GM04503 (cell line): ENCODE measurements around the gene SEMA3E.
A peak's percentile ranks its signal among the peaks of the same experiment; 100 is the strongest.
"Not testable (repeated sequence)": the region's sequence is repeated elsewhere in the genome, so short reads cannot be mapped to it uniquely, and the experiment has no call there.

Experiments
- DNase-seq: peaks from one replicate; pipeline ENCODE4 v3.0.0-alpha.2; 2012; ENCODE audit warnings: low read depth

Gene SEMA3E

DNA sequence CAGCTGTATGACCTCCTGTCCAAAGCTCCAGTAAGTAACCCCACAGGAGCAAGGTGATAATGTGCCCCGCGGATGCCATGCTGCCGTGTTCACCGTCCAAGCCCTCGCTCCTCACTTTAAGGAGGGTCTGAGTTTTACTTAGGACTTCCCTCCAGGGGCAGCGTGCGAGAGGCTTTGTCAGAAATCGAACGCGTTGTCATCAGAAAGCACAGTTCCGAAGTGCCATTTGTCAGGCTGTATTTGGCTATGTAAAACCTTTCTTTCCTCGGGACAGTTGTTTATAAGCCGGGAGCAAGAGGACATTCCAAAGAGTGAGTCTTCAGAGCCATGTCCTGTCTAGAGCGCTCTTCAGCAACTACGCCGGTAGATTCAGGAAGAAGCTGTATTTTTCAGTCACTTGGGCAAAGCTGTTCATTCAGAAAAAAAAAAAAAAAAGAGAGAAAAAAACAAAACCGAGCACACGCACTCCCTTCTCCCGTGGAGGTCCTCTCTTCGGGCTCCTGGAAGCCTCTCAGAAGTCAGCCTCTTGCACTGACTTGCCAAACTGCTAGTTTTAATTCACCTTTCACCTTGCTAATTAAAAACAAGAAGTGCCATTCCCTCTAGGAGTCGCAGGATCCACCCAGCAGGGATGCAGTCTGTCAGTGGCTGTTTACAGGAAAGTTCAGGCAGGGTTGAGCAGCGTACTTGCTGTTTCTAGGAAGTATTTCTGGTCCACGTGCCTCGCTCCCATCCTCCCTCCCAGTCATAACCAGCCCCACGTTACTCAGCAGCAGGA is at the start of gene SEMA3E:
Gene SEMA3E (minus strand): TSS at position 676 of the 778 bp plus-strand sequence.
- no peak for DNase-seq

DNA sequence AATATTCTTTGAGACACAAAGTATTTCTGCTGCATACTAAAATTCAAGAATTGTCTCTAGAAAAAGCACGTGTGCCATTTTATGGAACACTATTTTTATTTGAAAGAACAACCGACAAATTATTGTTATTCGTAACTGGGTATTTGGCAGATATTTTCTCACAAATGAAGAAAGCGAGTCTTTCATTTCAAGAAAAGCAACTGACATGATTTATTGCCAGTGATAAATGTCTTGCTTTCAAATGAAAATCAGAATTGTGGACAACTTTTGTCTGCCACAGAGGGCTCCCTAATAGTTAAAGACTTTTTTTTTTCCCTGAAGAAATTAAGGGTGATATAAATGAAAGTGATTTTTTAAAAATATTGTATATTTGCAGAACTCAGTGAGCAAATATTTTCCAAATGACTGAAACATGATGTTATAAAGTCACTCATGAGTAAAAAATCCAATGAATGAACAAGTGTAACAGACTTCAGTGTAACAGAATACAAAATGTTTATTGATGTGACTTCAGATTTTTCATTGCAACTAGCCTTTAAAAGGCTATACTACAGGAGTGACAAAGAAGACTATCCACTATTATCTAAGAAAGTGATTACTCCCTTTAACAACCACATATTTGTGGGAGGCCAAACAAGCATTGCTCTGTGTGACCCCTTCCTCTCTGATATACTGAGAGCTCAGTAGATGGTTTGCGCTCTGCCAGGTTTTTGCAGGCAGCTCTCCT is 49.0 kb upstream of the SEMA3E start:
- no peak for DNase-seq

DNA sequence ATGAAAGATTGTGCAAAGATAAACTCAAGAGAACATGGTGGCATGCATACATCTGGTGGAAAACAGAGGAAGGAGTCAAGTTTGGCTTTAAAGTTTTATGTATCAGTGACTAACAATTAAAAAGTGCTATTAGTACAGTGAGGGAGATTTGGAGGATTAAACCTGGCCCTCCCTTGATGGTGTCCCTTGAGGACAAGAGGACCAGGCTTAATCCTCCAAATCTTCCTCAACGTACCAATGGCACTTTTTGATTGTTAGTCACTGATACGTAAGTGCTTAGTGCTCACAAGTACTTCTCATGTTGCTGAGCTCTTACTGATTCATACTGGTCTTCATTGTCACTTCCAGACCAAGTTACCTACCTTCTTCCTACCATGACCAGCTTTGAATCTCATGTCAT is 47.2 kb upstream of the SEMA3E start:
- DNase-seq: no peak

DNA sequence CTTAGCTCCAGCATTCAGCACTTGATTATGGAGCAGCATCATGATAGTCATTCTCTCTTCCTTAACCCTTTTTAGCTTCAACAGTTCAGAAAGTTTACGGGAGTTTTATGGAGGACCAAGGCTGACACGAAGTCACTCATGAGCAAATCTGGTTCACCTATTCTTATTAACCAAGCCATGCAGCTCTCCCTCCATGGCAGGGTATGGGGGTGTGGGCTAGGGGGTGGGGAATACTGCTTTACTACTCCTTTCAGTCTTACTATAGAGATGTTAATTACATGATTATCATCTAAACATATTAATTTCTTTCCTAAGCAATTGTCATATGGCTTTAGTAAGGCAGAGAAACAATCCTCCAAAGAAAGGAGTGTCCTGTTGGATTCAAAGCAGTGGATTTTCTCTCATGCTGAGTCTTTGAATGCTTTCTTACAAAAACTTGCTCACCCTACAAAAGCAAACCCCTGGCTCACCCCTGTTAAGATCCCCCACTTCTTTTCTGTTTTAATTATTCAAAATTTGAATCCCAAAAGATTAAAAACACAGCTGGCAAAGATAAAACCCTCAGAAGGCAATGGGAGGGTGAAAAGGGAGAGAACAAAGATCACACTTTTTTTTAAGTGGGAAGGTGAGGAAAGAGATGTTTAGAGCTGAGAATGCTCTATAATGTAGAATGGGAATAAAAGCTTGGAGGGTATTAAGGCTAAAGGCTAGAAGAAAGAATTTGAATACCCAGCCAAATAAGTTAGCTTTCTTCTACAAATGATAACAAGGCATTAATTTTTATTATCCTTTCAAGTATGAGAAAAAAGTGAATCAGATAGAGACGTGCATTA is 46.4 kb upstream of the SEMA3E start:
- DNase-seq: no peak

DNA sequence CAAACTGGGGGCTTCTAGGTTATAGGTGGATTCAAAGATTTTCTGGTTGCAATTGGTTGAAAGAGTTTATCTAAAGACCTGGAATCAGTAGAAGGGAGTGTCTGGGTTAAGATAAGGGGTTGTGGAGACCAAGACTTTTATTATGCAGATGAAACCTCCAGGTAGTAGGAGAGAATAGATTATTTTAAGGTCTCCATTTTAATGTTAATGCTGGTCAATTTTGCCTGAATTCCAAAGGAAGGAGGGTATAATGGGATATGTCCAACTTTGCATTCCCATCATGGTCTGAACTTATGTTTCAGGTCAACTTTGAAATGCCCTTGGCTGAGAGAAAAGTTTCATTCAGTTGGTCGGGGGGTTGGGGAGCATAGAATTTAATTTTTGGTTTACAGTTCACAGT is 44.3 kb upstream of the SEMA3E start:
- DNase-seq: no peak

DNA sequence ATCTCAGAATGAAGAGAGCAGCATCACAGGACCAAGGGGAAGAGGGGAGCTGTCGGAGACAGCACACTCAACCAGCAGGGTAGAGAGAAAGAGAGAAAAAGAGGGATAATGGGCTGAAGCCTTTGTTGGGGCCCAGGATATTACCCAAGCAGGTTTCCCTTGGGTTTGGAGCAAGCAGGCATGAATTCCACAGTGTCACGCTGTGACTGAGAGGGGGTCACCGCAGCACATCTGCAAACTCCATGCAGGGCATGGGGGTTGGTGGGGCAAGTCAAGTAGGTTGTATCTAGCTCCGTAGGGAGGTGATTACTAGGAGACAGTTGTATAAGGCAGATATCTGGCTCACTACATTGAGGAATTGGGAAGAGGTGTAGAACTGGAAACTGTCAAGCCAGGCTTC is 42.2 kb upstream of the SEMA3E start:
- no peak for DNase-seq

DNA sequence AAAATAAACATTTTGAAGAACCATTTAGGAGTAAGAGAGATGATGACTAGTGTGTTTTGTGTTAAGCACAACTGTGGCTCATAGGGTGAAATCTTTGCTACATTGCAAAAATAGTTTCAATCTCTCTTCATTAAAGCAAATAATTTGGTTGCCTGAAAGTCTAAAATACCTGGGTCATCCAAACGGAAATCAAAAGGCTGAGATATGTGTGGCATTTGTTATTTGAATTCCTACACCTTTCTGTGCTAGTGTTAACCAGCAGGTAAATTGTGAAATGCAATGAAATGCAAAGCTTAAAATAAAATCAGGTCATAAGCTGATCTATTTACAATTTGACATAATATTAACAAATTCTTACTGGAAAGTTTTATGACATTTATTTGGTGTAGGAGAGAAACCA is 40.9 kb upstream of the SEMA3E start:
- no peak for DNase-seq

DNA sequence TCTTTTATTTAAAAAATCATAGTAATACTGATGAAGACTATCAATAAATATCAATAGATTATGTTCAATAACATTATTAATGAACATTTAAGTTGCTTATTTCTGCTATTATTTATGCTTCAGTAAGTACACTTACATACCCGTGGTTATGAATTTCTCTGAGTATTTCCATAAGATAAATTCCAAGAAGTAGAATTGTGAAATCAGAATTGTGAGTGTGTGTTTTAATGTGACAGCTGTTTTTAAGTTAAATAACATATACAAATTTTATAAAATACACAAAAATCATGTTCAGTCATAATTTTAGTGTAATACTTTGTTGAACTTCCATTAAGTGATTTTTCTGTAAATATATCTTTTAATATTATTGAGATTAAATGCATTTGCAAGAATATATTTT is 37.5 kb upstream of the SEMA3E start:
- DNase-seq: no peak

DNA sequence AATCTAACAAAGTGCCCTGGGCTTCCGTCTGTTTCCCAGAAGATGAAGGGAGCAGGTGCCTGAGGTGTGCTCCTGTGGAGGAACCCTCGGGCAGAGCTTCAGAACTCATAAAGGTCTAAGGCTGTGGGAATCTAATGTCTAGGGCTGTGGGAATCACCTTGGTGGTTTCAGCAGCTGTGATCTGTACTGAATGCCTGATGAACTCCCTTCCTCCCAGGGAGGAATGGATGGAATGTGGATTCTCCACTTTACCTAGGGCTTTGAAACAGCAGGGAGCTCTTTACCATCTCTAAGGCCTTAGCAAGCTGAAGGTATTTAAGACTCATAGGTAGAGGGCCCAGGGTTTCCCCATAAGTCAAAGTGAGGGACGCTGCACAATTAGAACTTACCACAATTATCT is 36.0 kb upstream of the SEMA3E start:
- no peak for DNase-seq

DNA sequence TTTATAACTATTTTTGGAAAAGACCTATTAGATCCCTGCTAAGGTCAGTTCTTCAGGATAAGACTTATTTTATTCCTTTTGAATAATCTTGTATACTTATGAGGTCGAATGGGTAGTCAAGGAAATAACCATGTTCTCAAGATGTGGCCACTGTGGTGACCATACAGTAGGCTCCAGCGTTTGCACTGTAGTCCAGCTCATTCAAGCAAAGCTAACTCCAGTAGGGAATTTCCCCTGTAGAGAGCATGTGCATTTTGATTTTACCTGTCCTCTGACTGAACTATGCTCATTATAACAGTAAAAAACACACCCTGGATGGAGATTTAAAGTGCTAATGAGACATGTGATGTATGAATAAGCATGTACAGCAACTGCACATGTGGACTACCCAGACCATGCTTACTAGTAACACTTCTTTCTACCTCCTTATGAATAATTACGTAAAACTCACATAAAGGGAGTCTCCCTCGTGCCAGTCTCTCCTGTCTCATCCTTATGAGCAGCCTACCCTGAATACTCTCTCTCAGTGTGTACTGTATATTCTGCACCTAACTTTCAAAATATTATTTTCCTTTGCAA is 32.4 kb upstream of the SEMA3E start:
- DNase-seq: no peak

DNA sequence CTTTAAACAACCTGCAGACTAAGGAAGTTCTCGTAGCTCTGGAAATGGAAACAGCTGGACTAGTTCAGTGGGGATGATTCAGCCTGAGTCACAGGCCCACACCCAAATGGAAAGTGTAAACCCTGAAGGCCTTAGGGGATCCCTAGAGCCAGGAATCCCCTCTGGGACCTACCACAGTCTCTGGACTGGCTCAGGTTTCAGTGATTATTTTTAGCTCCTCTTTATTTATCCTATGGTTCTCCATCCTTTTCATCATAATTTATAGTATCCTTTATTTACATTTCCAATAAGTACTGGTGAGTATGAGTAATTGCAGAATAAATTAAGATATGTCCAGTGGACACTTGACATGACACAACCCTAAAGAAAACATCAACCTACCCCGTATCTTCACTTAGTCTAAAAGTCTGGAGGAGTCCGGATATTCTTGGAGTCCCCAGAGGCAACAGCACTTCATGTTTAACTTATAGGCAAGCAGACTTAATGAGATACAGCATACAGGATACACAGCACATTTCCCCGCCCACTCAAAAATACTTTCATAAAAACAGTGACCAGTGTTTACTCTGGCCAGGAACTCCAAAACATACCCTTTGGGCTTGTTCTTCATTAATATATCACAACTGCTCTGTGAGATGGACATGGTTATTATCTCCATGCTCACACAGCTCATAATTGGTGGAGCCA is 28.4 kb upstream of the SEMA3E start:
- DNase-seq: peak; percentile 37

DNA sequence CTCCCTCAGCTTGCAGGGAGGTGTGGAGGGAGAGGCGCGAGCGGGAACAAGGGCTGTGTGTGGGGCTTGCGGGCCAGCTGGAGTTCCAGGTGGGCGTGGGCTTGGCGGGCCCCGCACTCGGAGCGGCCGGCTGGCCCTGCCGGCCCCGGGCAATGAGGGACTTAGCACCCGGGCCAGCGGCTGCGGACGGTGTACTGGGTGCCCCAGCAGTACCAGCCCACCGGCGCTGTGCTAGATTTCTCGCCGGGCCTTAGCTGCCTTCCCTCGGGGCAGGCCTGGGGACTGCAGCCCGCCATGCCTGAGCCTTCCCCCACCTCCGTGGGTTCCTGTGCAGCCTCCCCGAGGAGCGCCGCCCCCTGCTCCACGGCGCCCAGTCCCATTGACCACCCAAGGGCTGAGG is 24.4 kb upstream of the SEMA3E start:
- not testable (repeated sequence) for DNase-seq

DNA sequence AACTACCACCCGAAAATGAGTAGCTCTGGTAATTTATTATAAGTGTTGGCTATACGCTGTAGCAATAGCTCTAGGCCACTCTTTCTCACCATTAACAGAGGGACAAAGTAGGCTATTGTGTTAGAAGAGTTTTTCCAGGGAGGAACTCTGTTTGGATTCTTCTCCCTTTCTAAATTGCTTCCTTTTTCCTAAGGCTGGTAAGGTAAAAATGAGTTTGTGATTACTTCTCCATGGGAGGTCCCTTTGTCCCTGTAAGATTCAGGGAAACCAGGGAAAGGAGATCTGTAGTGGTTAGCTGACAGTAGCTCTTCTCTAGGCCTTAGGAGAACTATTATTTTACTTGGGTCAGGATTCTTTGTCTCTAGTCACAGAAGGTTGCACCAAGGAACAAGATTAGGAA is 23.2 kb upstream of the SEMA3E start:
- DNase-seq: no peak

DNA sequence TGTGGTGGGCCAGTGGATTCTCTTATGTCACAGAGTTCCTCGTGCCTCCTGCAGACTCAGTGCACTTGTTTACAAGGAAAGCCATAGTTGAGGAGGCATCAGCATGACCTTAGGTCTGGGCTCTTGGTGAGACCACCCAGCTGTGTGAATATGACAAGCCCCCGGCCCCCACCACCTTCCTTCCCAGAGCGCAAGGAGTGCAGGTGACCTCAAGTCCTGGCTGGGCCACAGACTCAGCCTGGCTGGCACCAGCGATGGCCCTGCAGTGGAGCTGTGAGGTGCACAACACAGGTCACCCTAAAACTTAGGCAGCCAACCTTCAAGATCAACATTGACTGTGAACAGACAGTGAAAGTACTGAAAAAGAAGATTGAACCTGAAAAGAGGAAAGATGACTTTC is 14.2 kb upstream of the SEMA3E start:
- DNase-seq: no peak

DNA sequence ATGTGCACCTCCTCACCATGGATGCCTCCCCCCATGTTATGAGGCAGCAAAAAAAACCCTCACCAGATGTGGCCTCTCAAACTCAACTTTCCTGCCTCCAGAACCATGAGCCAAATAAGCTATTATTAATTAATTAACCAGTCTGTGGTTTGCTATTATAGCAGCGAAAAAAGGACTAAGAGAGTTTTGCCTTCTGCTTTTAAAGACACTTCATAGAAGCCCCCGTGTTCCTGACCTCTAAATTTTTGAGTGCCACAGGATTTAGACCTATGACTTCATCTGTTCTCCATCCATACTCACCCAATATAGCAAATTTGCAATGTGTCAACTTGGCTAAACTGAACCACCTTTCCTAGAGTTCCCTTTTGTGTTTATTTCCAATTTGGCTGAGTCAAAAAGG is 9.2 kb upstream of the SEMA3E start:
- DNase-seq: no peak

DNA sequence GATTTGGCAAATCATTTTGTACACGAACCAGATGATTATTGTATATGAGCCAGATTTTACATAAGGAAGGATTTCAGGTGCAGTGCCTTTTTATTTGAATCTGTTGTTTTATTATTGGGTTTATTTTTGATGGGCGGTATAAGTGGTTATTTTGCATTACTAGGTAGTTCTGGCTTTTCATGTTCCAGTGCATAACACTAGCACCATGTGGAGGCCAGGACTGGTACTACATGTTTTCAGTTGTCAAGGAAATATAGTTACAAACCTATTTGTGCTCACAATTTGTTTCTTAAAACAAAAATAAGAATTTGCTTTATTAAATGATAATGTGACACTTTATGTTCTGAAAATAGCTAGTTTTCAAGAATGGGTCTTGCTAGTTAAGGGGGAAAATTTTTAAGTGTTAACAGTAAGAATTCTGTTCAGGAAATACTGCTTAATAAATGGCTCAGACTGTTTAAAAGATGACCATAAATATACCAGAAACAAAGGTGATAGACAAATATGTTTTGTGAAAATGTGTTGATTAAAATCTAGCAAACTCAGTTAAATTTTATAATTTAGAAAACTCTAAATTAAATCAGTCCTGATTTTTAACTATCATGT is 7.1 kb upstream of the SEMA3E start:
- DNase-seq: no peak

DNA sequence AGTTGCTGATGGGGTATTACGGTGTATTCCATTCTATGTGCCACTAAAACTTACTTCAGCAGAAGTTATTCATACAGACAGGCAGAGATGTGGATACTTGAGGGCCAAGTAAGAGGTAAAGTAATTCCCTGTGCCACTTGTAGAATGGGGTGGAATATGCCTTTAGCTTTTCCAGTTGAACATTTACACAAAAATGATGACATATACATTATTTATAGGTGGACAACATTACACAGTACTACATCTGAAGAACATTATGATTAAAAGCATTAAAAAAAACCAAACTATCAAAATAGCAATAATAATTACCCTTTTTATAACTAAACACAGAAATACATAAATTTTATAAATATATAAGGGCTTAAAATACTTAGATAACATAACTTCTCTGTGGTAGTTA is 3.5 kb upstream of the SEMA3E start:
- no peak for DNase-seq

DNA sequence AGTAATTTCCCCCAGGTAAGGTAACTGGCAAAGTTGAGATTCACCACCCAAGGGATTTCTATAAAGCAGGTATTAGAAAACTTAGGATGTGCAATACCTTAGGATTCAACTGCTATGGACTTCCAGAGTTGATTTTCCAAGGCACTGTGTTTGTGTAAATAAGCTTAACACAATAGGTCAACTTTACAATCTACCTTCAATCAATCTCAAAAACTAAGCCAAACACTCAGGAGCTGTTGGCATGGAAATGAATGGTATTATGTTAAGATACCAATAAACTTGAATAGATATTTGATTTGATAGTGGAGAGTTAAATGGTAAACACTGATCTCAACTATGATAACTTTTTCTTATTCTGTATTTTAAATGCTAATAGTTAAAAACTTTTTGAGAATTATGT is 762 bp upstream of the SEMA3E start:
- DNase-seq: no peak

DNA sequence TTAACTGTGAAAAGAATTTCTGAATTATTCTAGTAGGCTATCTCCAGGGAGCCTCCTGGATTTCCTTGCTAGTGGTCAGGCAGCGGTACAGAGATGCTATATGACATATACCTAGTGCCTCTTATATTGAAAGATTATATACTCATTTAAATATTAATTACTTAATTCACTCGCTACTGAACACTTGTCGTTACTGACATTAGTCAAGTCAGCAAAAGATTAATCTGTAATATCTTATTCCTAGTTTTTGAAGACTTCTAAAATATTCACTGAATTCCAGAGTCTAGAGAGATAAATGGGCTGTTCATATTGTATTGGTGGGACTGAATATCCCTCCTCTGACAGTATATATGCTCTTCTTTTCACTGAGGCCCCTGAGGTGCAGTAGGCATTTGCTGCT is 2.9 kb downstream of the SEMA3E start:
- no peak for DNase-seq

DNA sequence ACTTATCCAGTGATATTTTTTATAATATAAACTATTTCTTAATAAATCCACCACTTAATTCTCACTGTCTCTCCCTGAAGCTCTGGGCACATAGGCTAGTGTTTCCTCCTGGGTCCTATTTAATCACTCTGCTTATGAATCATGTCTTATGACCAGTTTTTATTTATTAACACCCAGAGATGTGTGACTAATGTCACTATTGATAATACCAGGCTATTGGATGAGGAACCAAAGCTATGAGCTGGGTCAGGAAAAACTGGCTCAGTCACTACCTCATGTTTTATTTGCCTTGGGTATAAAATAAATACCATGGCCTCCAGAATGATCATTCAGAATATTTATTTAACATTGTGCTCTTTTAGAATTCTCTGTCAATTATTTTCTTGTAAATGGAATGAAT is 5.2 kb downstream of the SEMA3E start:
- DNase-seq: no peak

DNA sequence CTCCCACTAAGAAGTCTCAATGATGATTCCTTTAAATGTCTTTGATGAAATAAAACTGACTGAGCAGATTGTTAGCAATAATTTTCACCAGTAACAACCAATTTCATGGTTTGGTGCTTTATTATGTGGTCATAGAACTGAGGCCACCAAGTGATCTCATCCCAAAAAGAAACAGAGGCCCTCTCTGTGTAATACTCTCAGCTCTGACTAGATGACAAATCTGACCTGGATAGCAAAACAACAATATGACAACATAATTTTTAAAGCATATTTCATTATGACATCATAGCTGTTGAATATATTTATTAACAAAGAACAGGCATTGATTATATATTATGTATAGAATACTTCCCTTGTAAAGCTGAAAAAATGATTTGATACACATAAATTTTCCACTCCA is 5.9 kb downstream of the SEMA3E start:
- no peak for DNase-seq
